D341Med (cell line): ENCODE data around the gene RYR2.
A peak's percentile ranks its signal among the peaks of the same experiment; 100 is the strongest.

Experiments used
- DNase-seq: peaks from one replicate; pipeline ENCODE4 v3.0.0; 2012; ENCODE audit warnings: low spot score

RYR2 gene

GRCh38 chr1:237444120-237444790, 402.3 kb downstream of the RYR2 start:
- DNase-seq, result no peak

- DNase-seq, result no peak
Observed at GRCh38 chr1:237448042-237448441, 406.1 kb downstream of the RYR2 start.

- no peak for DNase-seq
Observed at GRCh38 chr1:237457573-237457972, 415.6 kb downstream of the RYR2 start.

GRCh38 chr1:237467320-237467719, 425.3 kb downstream of the RYR2 start:
- peak; percentile 39 for DNase-seq

- peak; percentile 65 for DNase-seq
Observed at GRCh38 chr1:237470712-237471338, 428.8 kb downstream of the RYR2 start.

- DNase-seq, result no peak
Observed at GRCh38 chr1:237471377-237471776, 429.4 kb downstream of the RYR2 start.

- DNase-seq, result no peak
Observed at GRCh38 chr1:237471956-237472355, 430.0 kb downstream of the RYR2 start.

- no peak for DNase-seq
Observed at GRCh38 chr1:237473854-237474253, 431.9 kb downstream of the RYR2 start.

GRCh38 chr1:237478082-237478481, 436.1 kb downstream of the RYR2 start:
- DNase-seq, result no peak

- DNase-seq, result no peak
Observed at GRCh38 chr1:237478842-237479241, 436.9 kb downstream of the RYR2 start.

- no peak for DNase-seq
Observed at GRCh38 chr1:237482777-237483176, 440.8 kb downstream of the RYR2 start.

GRCh38 chr1:237492359-237492758, 450.4 kb downstream of the RYR2 start:
- no peak for DNase-seq

- DNase-seq, result no peak
Observed at GRCh38 chr1:237500566-237500965, 458.6 kb downstream of the RYR2 start.

- no peak for DNase-seq
Observed at GRCh38 chr1:237503292-237503691, 461.3 kb downstream of the RYR2 start.

- no peak for DNase-seq
Observed at GRCh38 chr1:237507005-237507404, 465.0 kb downstream of the RYR2 start.

GRCh38 chr1:237509748-237510147, 467.8 kb downstream of the RYR2 start:
- no peak for DNase-seq

GRCh38 chr1:237525102-237525501, 483.1 kb downstream of the RYR2 start:
- DNase-seq, result no peak

GRCh38 chr1:237527761-237528160, 485.8 kb downstream of the RYR2 start:
- no peak for DNase-seq

- peak; percentile 47 for DNase-seq
Observed at GRCh38 chr1:237528545-237528944, 486.6 kb downstream of the RYR2 start.

- DNase-seq, result no peak
Observed at GRCh38 chr1:237539055-237539454, 497.1 kb downstream of the RYR2 start.

GRCh38 chr1:237542525-237543418, 500.8 kb downstream of the RYR2 start:
- DNase-seq, result no peak

GRCh38 chr1:237553078-237553477, 511.1 kb downstream of the RYR2 start:
- DNase-seq, result no peak

GRCh38 chr1:237556911-237557310, 514.9 kb downstream of the RYR2 start:
- DNase-seq, result no peak
